Stimulated activated CD8-positive, alpha-beta memory T cell treated with anti-CD3 and anti-CD28 coated beads, Interleukin-4, amount 100 ng/mL, for 48 hours (primary cell): ENCODE results near the gene HMGCLL1.

Experiments
- DNase-seq: peaks from one replicate; pipeline ENCODE4 v3.0.0-alpha.2; 2020

The HMGCLL1 gene

GRCh38 chr6:55578537-55579363 lies at the start of gene HMGCLL1:
Gene HMGCLL1 (minus strand): TSS chr6:55579192. CDS start chr6:55579055, 137 bp downstream.
- no peak for DNase-seq

- DNase-seq = no peak
These were observed 43.0 kb upstream of the HMGCLL1 start for GRCh38 chr6:55621993-55622392.

DNA sequence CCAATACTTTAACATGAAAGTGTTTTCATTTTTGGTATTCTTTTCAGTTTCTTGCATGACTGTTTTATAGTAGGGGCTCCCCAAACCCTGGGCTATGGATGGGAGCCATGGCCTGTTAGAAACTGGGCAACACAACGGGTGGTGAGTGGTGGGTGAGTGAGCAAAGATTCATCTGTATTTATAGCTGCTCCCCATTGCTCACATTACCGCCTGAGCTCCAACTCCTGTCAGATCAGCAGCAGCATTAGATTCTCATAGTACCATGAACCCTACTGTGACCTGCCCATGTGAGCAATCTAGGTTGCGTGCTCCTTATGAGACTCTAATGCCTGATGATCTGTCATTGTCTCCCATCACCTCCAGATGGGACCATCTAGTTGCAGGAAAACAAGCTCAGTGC lies 42.3 kb upstream of the HMGCLL1 start:
- DNase-seq = no peak

- DNase-seq = no peak
These were observed 38.3 kb upstream of the HMGCLL1 start for GRCh38 chr6:55617272-55617671.

DNA sequence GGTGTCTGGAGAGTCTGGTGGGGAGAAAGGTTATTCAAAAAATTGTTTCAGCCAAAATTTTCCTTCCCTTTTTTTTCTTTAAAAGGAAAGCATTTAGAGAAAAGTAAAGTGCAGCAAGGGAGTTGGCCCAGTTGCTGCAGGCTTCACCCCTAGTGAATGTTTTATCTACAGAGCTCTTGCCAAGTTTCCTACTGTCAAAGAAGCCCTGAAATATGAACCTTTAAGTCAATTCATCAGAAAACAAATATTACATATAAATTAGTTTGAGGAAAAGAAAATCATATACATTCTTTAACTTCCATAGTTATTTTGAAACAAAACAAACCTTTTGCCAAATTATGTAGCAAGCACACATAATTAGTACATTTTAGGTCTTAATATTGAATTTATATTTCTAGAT lies 25.0 kb upstream of the HMGCLL1 start:
- DNase-seq = no peak

GRCh38 chr6:55601120-55601519 lies 22.1 kb upstream of the HMGCLL1 start:
- no peak for DNase-seq

DNA sequence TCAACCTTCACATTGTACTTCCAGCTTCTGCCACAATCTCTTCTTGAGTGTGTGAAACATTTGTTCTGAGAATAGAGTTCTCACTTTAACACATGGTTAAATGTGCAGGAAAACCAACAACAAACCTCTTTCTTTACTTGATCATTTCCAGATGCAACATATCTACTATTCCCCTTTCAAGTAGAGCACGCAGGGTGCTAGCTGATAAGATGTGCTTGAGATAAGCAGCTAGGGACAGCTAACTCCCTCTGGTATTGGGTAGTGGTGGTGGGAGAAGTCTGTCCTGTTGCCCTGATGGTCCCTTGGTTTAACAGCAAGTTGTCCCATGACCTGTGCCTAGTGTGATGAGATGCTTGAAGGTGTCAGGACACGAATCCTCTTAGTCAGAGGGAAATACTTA lies 15.4 kb upstream of the HMGCLL1 start:
- DNase-seq = no peak

DNA sequence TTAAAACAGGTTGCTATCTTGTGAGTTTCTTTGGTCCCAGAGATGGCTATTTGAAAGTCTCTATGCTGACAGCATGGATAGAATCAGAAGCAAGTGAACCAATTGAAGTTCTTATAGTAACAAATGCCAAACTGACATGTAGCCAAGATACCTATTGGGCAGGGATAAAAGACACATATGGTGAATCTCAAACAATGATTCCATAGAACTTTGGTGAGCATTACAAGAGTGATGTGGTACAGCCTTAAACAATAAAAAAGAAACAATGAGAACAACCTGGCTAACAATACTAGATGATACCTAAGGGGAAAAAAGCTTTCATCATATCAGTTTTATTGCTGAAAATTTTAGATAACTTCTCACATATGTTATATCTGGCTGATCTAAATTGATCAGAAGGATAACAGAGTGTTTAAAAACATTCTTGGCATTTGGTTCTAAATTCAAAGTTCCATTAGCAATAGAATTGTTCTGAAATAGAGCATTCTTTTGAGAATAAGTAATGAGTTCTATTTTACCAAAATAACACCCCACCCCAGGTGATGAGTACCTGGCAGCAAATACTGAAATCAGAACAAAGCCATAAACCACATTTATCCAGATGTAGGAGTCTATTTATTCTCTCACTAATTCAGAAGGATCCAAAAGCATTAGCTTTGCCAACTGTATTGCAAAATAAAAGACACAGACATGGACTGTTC lies 5.8 kb upstream of the HMGCLL1 start:
- DNase-seq = no peak

DNA sequence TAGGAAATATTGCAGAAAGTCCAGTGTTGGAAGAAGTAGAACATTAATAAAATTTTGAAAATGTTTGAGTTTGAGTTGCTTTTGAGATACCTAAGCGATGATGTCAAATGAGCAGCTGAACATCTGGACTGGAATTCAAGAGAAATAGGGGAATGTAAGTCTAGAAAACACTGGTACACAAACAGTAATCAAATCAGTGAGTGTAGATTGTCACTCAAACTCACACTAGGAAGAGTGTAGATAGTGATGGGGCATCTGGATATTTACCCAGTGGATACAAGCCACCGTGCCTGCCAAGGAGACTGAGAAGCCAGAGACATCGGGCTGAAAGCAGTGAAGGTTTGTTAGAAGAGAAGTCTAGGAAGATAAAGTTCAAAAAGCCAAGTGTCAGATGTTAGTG lies 2.2 kb downstream of the HMGCLL1 start:
- no peak for DNase-seq

DNA sequence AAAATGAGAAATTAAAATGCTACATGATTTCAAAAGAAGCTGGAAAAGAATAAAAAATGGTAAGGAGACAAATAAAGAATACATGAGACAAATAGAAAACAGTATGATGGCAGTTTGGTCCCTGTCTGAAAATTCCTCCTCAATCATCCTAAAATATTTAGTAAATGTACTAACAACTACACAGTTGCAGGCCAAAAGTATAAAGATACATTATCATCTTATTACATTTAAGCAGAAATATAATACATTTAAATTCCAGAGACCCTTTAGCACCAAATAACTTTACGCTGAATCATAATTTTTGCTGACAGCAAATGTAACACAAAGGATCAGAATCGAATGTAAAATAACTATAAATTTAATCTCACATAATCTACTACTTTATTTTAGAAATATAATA lies 4.4 kb downstream of the HMGCLL1 start:
- DNase-seq = no peak

- DNase-seq = no peak
These were observed 9.4 kb downstream of the HMGCLL1 start for GRCh38 chr6:55569638-55570037.

DNA sequence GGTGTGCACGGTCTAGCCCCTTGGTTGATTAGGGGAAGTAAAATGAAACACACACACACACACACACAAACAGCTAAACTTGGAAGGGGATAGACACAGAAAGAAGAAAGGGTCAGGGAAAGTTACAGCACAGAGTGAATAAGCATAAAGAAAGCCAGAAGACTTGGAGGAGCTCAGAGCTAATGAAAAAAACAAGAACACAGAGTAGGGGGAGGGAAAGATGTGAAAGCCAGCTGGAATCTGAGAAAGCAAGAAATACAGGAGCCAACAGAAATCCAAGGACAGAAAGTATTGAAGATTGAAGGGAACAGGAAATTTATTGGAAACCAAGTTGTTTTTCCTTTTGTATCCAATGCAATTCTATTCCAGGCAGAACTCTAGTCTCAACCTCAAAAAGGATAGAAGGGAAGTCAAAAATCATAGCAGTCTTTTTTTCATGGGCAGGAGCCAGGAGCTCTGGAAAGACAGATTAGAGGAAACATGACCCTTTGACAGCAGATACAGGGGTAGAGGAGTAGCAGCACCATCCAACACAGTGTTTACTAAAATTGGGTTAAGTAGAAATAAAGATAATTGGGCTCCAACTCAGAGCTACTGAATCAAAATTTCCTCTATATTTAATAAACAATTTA lies 10.1 kb downstream of the HMGCLL1 start:
- no peak for DNase-seq

DNA sequence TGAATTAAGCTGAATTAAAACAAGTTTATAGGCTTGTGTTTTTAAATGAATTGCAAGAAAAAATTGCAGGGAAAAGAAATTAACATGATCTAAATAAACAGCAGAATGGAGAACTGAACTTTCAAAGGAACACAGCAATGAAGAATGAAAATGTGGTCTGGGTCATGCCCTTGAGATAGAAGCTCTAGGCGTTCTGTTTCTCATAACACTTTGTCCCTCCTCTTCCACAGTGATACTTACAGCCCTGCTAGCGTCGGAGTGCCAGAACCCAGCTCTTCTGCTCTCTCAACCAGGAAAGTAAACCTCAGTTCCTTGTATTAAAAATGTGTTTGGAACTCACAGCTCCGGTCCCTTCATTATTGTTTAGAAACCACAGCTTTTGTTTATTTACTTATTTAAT lies 11.4 kb downstream of the HMGCLL1 start:
- DNase-seq = no peak

- no peak for DNase-seq
These were observed 12.8 kb downstream of the HMGCLL1 start for GRCh38 chr6:55566036-55566710.

- DNase-seq = no peak
These were observed 16.7 kb downstream of the HMGCLL1 start for GRCh38 chr6:55562318-55562717.

DNA sequence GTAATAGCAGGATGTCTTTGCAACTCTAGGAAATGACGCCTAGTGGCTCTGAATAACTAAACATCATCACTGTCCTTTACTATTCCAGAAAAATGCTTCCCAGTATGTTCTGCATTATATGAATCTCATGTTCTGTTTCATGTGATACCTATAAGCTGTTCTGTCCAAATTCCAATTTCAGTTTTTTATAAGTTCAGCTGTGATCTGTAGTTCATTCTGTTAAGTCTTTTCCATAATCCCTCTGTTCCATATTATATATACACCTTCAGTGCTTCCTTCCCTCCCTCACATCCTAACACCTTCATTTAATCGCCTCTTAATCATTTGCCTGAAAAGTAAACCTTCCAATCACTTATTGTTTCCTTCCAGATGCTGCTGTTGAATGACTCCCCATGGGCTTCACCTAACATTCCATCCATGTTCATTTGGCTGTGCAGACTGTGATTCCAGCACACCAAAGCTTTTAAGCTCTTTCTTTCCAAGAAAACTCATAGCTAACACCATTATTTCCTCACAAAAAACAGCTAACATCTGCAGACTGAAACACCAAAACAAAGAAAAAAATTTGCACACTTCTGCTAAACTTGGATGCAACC lies 18.6 kb downstream of the HMGCLL1 start:
- no peak for DNase-seq

DNA sequence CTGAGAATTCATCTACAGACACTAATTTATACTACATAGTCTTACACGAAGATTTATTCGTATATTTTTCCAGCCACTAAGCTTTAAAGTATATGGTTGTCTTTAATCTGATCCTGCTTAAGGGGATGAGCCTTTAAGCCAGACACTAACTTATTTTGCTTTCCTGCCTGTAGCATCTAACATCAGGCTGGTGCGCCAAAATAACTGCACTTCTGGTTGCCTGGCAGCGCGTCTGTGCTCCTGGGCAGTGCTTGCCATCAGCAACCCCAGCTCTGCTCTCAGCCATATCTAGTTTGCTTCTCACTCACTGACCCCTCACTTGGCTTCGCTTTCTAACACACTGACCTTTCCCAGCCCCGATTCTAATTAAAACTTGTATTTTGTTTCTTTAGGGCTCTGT lies 21.8 kb downstream of the HMGCLL1 start:
- DNase-seq = no peak

DNA sequence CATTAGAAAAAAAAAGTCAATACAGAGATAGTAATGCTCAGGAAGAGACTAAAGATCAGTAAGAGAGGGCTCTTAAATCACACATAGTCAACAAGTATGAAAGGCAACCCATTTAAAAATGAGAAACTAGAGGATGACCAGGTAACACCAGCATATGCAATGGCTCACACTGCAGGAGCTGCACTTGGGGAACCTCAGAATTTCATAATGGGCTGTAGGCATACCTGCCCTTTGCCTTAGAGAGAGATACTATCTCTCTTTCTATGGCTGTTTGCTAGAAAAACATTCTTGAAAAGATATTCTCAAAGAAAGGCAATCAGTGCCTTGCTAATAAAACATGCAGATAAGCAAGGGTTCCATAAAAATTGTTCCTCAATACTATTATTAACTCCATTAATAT lies 33.2 kb downstream of the HMGCLL1 start:
- DNase-seq = no peak

GRCh38 chr6:55543633-55544309 lies 35.2 kb downstream of the HMGCLL1 start:
- DNase-seq = no peak

GRCh38 chr6:55541024-55541423 lies 38.0 kb downstream of the HMGCLL1 start:
- no peak for DNase-seq

DNA sequence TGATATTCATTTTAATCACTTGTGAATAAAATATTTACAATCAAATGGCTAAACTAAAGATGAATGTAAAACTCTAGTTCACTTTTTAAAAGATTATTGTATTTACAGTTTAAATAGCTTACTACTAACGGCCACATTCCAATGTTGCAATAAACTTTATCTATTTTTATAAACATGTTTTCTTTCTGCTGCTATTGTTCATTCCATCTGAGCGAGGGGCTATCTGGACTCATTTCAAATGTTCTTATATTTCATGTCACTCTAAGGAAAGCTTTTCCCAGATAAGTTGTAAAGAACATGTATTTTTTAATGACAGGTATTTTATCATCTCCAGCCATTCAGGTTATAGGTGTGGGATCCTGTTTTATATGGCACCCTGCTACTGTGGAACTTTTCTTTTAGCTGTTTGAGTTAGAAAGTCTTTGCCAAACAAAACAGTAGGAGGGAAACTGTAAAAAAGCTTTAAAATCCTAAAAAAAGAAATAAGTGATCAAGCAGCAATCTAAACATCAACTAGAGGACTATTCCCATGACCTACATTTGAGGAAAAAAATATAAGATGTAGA lies 42.5 kb downstream of the HMGCLL1 start:
- no peak for DNase-seq

DNA sequence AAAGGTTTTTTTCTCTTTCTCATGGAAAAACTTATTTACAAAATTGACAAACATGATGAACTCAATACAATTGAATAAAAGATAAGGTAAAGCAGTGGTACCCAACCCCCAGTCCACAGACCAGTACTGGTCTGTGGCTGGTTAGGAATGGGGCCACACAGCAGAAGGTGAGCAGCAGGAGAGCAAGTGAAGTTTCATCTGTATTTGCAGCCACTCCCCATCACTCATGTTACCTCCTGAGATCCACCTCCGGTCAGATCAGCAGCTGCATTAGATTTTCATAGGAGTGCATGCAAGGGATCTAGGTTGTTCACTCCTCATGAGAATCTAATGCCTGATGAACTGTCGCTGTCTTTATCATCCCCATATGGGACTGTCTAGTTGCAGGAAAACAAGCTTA lies 47.5 kb downstream of the HMGCLL1 start:
- DNase-seq = no peak
